Naive thymus-derived CD8-positive, alpha-beta T cell (primary cell): ENCODE measurements around the gene CPSF4L. TPM values are rescaled to one million over a fixed set of nuclear protein-coding genes. Genes with fewer than 3 reads are reported as not detected.
"Not testable (repeated sequence)": the region's sequence is repeated elsewhere in the genome, so short reads cannot be mapped to it uniquely, and the experiment has no call there.

ENCODE experiments used
- ATAC-seq, 2 donors: fragments of 150-1000 bp; cut with Tn5 transposase in 1 of 2; sonication (Bioruptor Pico), chemical (Tn5 transposase) in 1 of 2; 1 replicate in 1 of 2; 2 replicates in 1 of 2; pipeline ENCODE4 v1.10.0; 2021; ENCODE audit warnings: mild to moderate bottlenecking in 2 of 2, moderate library complexity in 2 of 2
- POLR2A ChIA-PET: fragments of 350-600 bp; sonication (Branson Sonifier 250); formaldehyde crosslinking; loops from one replicate; lab custom pipeline; 2021; ENCODE audit warnings: antibody characterized with exemption; lab: Charles Lee
- DNase-seq, 10 donors: peaks; one replicate each; pipeline versions ENCODE4 v3.0.0 to v3.0.0-alpha.2; 2020 to 2022
- H3K27ac Mint-ChIP-seq, 10 donors: one replicate each; pipeline ENCODE4 v1.8.0; 2020 to 2022; ENCODE audit warnings: mild to moderate bottlenecking in 10 of 10, mixed read lengths in 10 of 10, moderate library complexity in 4 of 10, inconsistent platforms in 1 of 10
- H3K27me3 Mint-ChIP-seq, 5 donors: one replicate each; pipeline ENCODE4 v1.8.0; 2021 to 2022; ENCODE audit warnings: mixed read lengths in 5 of 5
- H3K36me3 Mint-ChIP-seq, 3 donors: one replicate each; pipeline ENCODE4 v1.8.0; 2020 to 2022; ENCODE audit warnings: mixed read lengths in 3 of 3, mild to moderate bottlenecking in 2 of 3, inconsistent platforms in 1 of 3
- H3K4me1 Mint-ChIP-seq, 4 donors: one replicate each; pipeline ENCODE4 v1.8.0; 2021 to 2022; ENCODE audit warnings: mixed read lengths in 4 of 4
- H3K4me3 Mint-ChIP-seq, 10 donors: one replicate each; pipeline ENCODE4 v1.8.0; 2020 to 2022; ENCODE audit warnings: mild to moderate bottlenecking in 10 of 10, mixed read lengths in 10 of 10, moderate library complexity in 6 of 10, inconsistent platforms in 1 of 10
- H3K9me3 Mint-ChIP-seq, 9 donors: one replicate each; pipeline ENCODE4 v1.8.0; 2020 to 2022; ENCODE audit warnings: mixed read lengths in 9 of 9, mild to moderate bottlenecking in 3 of 9, inconsistent platforms in 1 of 9, moderate library complexity in 1 of 9
- polyA plus RNA-seq, 3 donors: library from polyadenylated mRNA; unstranded; fragments of 300-500 nt; fragmentation: Illumina TruSeq; gene quantifications; one replicate each; pipeline ENCODE4 v1.2.3, GENCODE V29; 2021
- total RNA-seq, 8 experiments: library from RNA in 2 of 8; stranded (reverse) in 2 of 8; gene quantifications; one replicate each; pipeline ENCODE4 v1.2.3 and lab custom pipeline; 2021 to 2026

The CPSF4L gene
- total and polyA plus RNA-seq, 5 experiments from 2014 or later: not detected

GRCh38 chr17:73274490-73274889 is 12.8 kb upstream of the CPSF4L start:
- H3K4me3 Mint-ChIP-seq: no peak overlapping the region
- H3K4me1 Mint-ChIP-seq: no peaks in the 10 kb centered on the region
- peaks cover 0 to 4% (median 0%) of the 10 kb centered on the region in 5 donors for H3K27me3 Mint-ChIP-seq
- H3K27ac Mint-ChIP-seq: no peak overlapping the region
- POLR2A ChIA-PET: no interaction called here
- no peaks in the 10 kb centered on the region for H3K9me3 Mint-ChIP-seq
- peaks cover 0 to 2% (median 0%) of the 10 kb centered on the region in 3 donors for H3K36me3 Mint-ChIP-seq
- ATAC-seq (no peak), DNase-seq (no peak)

GRCh38 chr17:73272906-73273218 is 11.2 kb upstream of the CPSF4L start:
- no peak for ATAC-seq

GRCh38 chr17:73271072-73271471 is 9.4 kb upstream of the CPSF4L start:
- no peaks in the 10 kb centered on the region for H3K36me3 Mint-ChIP-seq
- H3K9me3 Mint-ChIP-seq: no peaks in the 10 kb centered on the region
- POLR2A ChIA-PET: no interaction called here
- DNase-seq: no peak
- ATAC-seq: no peak
- H3K4me1 Mint-ChIP-seq: no peaks in the 10 kb centered on the region
- no peak overlapping the region for H3K4me3 Mint-ChIP-seq
- H3K27me3 Mint-ChIP-seq: peaks cover 0 to 4% (median 0%) of the 10 kb centered on the region in 5 donors
- no peak overlapping the region for H3K27ac Mint-ChIP-seq

More at GRCh38 chr17:73272906-73273218, 11.2 kb upstream of the CPSF4L start:
- no peak overlapping the region for H3K27ac Mint-ChIP-seq
- no peaks in the 10 kb centered on the region for H3K9me3 Mint-ChIP-seq
- H3K4me1 Mint-ChIP-seq: no peaks in the 10 kb centered on the region
- DNase-seq: no peak
- no peaks in the 10 kb centered on the region for H3K36me3 Mint-ChIP-seq
- peaks cover 0 to 4% (median 0%) of the 10 kb centered on the region in 5 donors for H3K27me3 Mint-ChIP-seq
- H3K4me3 Mint-ChIP-seq: no peak overlapping the region
- POLR2A ChIA-PET: no interaction called here

DNA sequence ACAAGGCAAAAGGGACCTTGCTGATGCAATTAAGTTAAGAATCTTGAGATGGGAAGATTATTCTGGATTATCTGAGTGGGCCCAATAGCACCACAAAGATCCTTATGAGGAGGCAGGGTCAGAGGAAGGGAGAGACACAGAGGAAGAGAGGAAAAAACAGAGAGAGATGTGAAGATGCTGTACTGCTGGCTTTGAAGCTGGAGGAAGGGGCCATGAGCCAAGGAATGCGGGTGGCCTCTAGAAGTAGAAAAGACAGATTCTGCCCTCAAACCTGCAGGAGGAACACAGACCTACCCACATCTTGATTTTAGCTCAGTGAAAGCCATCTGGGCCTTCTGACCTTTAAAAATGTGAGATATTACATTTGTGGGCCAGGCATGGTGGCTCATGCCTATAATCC is 8.1 kb upstream of the CPSF4L start:
- H3K4me1 Mint-ChIP-seq: no peaks in the 10 kb centered on the region
- H3K36me3 Mint-ChIP-seq: no peaks in the 10 kb centered on the region
- no peak overlapping the region for H3K4me3 Mint-ChIP-seq
- H3K9me3 Mint-ChIP-seq: no peaks in the 10 kb centered on the region
- ATAC-seq (no peak), DNase-seq (no peak)
- no peak overlapping the region for H3K27ac Mint-ChIP-seq
- POLR2A ChIA-PET: no interaction called here
- peaks cover 0 to 4% (median 0%) of the 10 kb centered on the region in 5 donors for H3K27me3 Mint-ChIP-seq

- DNase-seq (no peak), ATAC-seq (no peak)
- Mint-ChIP-seq H3K4me1 (no peaks in the 10 kb centered on the region), H3K27ac (no peak overlapping the region), H3K36me3 (no peaks in the 10 kb centered on the region), H3K27me3 (peaks cover 0 to 3% (median 0%) of the 10 kb centered on the region in 5 donors), H3K9me3 (no peaks in the 10 kb centered on the region), H3K4me3 (no peak overlapping the region)
- POLR2A ChIA-PET: no interaction called here
Observed at GRCh38 chr17:73269329-73269615, 7.6 kb upstream of the CPSF4L start.

DNA sequence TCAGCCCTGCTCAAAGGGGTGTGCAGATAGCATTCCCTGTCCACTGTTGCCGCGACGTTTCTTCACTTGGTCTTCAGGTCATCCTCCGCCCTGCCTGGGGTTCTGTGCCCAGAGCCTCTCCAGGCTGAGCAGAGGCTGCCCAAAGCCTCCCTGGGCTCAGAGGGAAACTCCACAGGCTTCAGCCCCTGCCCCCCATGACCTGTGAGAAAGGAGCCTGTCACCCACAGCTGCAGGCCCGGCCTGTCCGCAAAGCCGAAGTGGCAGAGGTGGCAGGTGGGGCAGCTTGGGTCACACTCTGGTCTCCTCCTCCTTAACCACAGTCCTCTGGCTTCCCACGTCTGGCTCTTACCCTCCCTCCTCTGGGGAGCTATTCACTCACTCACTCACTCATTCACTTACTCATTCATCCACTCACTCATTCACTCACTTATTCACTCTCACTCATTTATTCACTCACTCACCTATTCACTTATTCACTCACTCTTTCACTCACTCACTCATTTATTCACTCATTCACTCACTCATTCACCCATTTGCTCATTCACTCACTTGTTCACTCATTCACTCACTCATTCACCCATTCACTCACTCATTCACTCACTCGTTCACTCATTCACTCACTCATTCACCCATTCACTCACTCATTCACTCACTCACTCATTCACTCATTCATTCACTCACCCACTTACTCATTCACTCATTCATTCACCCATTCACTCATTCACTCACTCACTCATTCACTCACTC is 7.1 kb upstream of the CPSF4L start:
- ATAC-seq (no peak), DNase-seq (no peak)
- H3K27ac Mint-ChIP-seq: no peak overlapping the region
- H3K36me3 Mint-ChIP-seq: no peaks in the 10 kb centered on the region
- no peak overlapping the region for H3K4me3 Mint-ChIP-seq
- peaks cover 0 to 1% (median 0%) of the 10 kb centered on the region in 5 donors for H3K27me3 Mint-ChIP-seq
- no peaks in the 10 kb centered on the region for H3K9me3 Mint-ChIP-seq
- POLR2A ChIA-PET: interaction anchor here (0.7 kb wide), 1 partner anchor 21 kb away, joined by 3 read pairs; no protein-coding TSS in a partner anchor
- H3K4me1 Mint-ChIP-seq: no peaks in the 10 kb centered on the region

DNA sequence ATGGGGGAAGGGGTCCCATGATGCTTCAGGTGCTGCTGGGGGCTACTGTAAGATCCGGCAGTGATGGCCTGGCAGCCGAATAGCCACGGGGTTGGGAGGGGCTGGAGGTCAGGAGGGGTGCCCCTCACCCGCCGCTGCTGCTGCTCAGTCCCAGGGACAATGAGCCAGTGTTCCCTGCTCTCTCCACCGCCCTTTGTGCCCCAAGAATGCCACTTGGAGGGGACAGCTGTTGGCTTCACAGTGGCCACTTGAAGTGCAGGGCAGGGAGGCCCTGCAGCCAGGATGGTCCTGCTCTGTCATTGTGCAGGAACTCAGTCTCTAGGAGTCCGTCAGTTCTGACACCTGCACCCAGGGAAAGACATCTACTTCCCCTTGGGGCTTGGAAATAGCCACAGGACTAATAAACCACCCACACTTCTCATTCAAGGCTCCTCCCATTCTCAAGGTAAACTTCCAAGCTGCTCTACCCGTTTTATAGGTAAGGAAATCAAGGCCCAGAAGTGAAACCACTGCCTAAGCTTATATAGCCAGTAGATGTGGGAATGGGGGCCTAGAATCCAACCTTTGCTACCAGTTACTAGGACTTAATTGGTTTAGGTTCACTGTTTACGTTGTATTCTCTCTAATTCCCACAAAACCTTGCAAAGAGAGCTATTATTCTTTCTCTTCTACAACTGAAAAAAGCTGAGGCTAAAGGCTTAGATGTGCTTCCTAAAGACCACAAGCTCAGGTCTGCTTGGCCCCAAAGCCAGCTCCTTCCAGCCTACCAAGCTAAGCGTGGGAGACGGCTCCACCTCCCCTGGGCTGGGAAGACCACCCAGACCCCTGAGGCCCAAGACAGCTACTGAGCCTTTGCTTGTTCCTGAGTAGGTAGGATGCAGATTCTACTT is 6.2 kb upstream of the CPSF4L start:
- POLR2A ChIA-PET: interaction anchor here (0.7 kb wide), 1 partner anchor 22 kb away, joined by 3 read pairs; no protein-coding TSS in a partner anchor
- peaks cover 0 to 4% (median 0%) of the 10 kb centered on the region in 5 donors for H3K27me3 Mint-ChIP-seq

GRCh38 chr17:73266796-73267195 is 5.1 kb upstream of the CPSF4L start:
- no peak overlapping the region for H3K27ac Mint-ChIP-seq
- POLR2A ChIA-PET: no interaction called here
- H3K4me1 Mint-ChIP-seq: no peaks in the 10 kb centered on the region
- DNase-seq: no peak
- no peak for ATAC-seq
- no peaks in the 10 kb centered on the region for H3K36me3 Mint-ChIP-seq
- H3K27me3 Mint-ChIP-seq: peaks cover 0 to 4% (median 0%) of the 10 kb centered on the region in 5 donors
- H3K4me3 Mint-ChIP-seq: no peak overlapping the region
- H3K9me3 Mint-ChIP-seq: no peaks in the 10 kb centered on the region

More for the DNA sequence above, 6.2 kb upstream of the CPSF4L start:
- Mint-ChIP-seq H3K27ac (no peak overlapping the region), H3K9me3 (no peaks in the 10 kb centered on the region), H3K36me3 (no peaks in the 10 kb centered on the region), H3K4me1 (no peaks in the 10 kb centered on the region), H3K4me3 (no peak overlapping the region)
- DNase-seq (no peak), ATAC-seq (no peak)

- no peaks in the 10 kb centered on the region for H3K36me3 Mint-ChIP-seq
- H3K27ac Mint-ChIP-seq: no peak overlapping the region
- POLR2A ChIA-PET: interaction anchor here (0.7 kb wide), 1 partner anchor 16 kb away, joined by 4 read pairs; no protein-coding TSS in a partner anchor
- no peaks in the 10 kb centered on the region for H3K9me3 Mint-ChIP-seq
- no peak overlapping the region for H3K4me3 Mint-ChIP-seq
- ATAC-seq: no peak
- no peak for DNase-seq
- peaks cover 0 to 4% (median 0%) of the 10 kb centered on the region in 5 donors for H3K27me3 Mint-ChIP-seq
- no peaks in the 10 kb centered on the region for H3K4me1 Mint-ChIP-seq
Observed at GRCh38 chr17:73265646-73266640, 4.3 kb upstream of the CPSF4L start.

DNA sequence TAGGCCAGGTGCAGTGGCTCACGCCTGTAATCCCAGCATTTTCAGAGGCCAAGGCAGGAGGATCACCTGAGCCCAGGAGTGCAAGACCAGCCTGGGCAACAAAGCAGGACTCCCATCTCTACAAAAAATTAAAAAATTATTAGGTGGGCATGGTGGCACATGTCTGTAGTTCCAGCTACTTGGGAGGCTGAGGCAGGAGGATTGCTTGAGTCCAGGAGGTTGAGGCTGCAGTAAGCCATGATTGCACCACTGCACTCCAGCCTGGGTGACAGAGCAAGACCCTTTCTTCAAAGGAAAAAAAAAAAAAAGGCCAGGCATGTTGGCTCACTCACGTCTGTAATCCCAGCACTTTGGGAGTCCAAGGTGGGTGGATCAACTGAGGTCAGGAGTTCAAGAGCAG is 2.8 kb upstream of the CPSF4L start:
- DNase-seq, H3K27ac Mint-ChIP-seq, POLR2A ChIA-PET, H3K9me3 Mint-ChIP-seq, H3K4me3 Mint-ChIP-seq, H3K27me3 Mint-ChIP-seq, H3K36me3 Mint-ChIP-seq, ATAC-seq, H3K4me1 Mint-ChIP-seq: not testable (repeated sequence)

GRCh38 chr17:73262676-73263642 is 1.3 kb upstream of the CPSF4L start:
- H3K4me3 Mint-ChIP-seq: no peak overlapping the region
- no peaks in the 10 kb centered on the region for H3K9me3 Mint-ChIP-seq
- H3K27me3 Mint-ChIP-seq: peaks cover 0 to 4% (median 0%) of the 10 kb centered on the region in 5 donors
- no peaks in the 10 kb centered on the region for H3K4me1 Mint-ChIP-seq
- peak overlapping the region in 2 of 10 donors; percentile 46 to 79 for H3K27ac Mint-ChIP-seq
- POLR2A ChIA-PET: no interaction called here
- no peak for ATAC-seq
- H3K36me3 Mint-ChIP-seq: no peaks in the 10 kb centered on the region
- no peak for DNase-seq
